Stimulated activated CD4-positive, alpha-beta T cell treated with anti-CD3 and anti-CD28 coated beads, Interleukin-15, amount 100 ng/mL, for 24 hours (primary cell): ENCODE results near the gene DAPK1.
A peak's percentile ranks its signal among the peaks of the same experiment; 100 is the strongest.

Experiments used
- DNase-seq: peaks from one replicate; pipeline ENCODE4 v3.0.0-alpha.2; 2020

DAPK1 gene

GRCh38 chr9:87650611-87651295, 153.1 kb downstream of the DAPK1 start:
- no peak for DNase-seq

- no peak for DNase-seq
These were observed 153.8 kb downstream of the DAPK1 start for GRCh38 chr9:87651431-87651830.

- no peak for DNase-seq
These were observed 156.3 kb downstream of the DAPK1 start for GRCh38 chr9:87653941-87654340.

GRCh38 chr9:87655731-87656130, 158.1 kb downstream of the DAPK1 start:
- DNase-seq: no peak

GRCh38 chr9:87656485-87656884, 158.8 kb downstream of the DAPK1 start:
- no peak for DNase-seq

- DNase-seq: no peak
These were observed 159.5 kb downstream of the DAPK1 start for GRCh38 chr9:87657190-87657589.

GRCh38 chr9:87657893-87658292, 160.2 kb downstream of the DAPK1 start:
- no peak for DNase-seq

- DNase-seq: no peak
These were observed 160.8 kb downstream of the DAPK1 start for GRCh38 chr9:87658511-87658910.

GRCh38 chr9:87659534-87660419, 162.1 kb downstream of the DAPK1 start:
- no peak for DNase-seq

- DNase-seq: no peak
These were observed 163.6 kb downstream of the DAPK1 start for GRCh38 chr9:87661241-87661640.

- peak; percentile 81 for DNase-seq
These were observed 165.3 kb downstream of the DAPK1 start for GRCh38 chr9:87662808-87663528.

- no peak for DNase-seq
These were observed 165.9 kb downstream of the DAPK1 start for GRCh38 chr9:87663556-87663955.

- DNase-seq: no peak
These were observed 166.7 kb downstream of the DAPK1 start for GRCh38 chr9:87664153-87665060.

- DNase-seq: no peak
These were observed 167.8 kb downstream of the DAPK1 start for GRCh38 chr9:87665505-87665904.

GRCh38 chr9:87667164-87667738, 169.6 kb downstream of the DAPK1 start:
- DNase-seq: peak; percentile 19

GRCh38 chr9:87668222-87668621, 170.6 kb downstream of the DAPK1 start:
- no peak for DNase-seq

GRCh38 chr9:87668722-87669121, 171.1 kb downstream of the DAPK1 start:
- DNase-seq: no peak

- no peak for DNase-seq
These were observed 173.1 kb downstream of the DAPK1 start for GRCh38 chr9:87670572-87671264.

GRCh38 chr9:87671478-87671877, 173.8 kb downstream of the DAPK1 start:
- DNase-seq: no peak

- DNase-seq: no peak
These were observed 174.3 kb downstream of the DAPK1 start for GRCh38 chr9:87671925-87672324.

GRCh38 chr9:87672586-87672985, 174.9 kb downstream of the DAPK1 start:
- DNase-seq: no peak
